Trophoblast cell (in vitro differentiated cells and primary cell): ENCODE results near the gene PLEKHH1.

Experiments
- DNase-seq, 2 donors: peaks; one replicate each; pipeline ENCODE4 v3.0.0-alpha.2; 2016
- H2AFZ ChIP-seq: 2 replicates; pipeline ENCODE4 v1.6.1; 2013; ENCODE audit warnings: low read length, moderate library complexity, mild to moderate bottlenecking; ENCODE audit not compliant: insufficient read depth, poor library complexity
- H2AK5ac ChIP-seq: 2 replicates; pipeline ENCODE4 v1.6.1; 2013; ENCODE audit warnings: mild to moderate bottlenecking, low read length
- H2BK120ac ChIP-seq: 2 replicates; pipeline ENCODE4 v1.6.1; 2013; ENCODE audit warnings: low read length, mild to moderate bottlenecking, moderate library complexity; ENCODE audit not compliant: insufficient read depth, poor library complexity
- H2BK12ac ChIP-seq: 2 replicates; pipeline ENCODE4 v1.6.1; 2013; ENCODE audit warnings: mild to moderate bottlenecking, low read length, moderate library complexity
- H2BK5ac ChIP-seq: 2 replicates; pipeline ENCODE4 v1.6.1; 2013; ENCODE audit warnings: low read length, low read depth, moderate library complexity, mild to moderate bottlenecking; ENCODE audit not compliant: poor library complexity
- H3K14ac ChIP-seq: 2 replicates; pipeline ENCODE4 v1.6.1; 2013; ENCODE audit warnings: mild to moderate bottlenecking, low read length
- H3K18ac ChIP-seq: 2 replicates; pipeline ENCODE4 v1.6.1; 2013; ENCODE audit warnings: mild to moderate bottlenecking, low read length
- H3K23ac ChIP-seq: 2 replicates; pipeline ENCODE4 v1.6.1; 2013; ENCODE audit warnings: low read length
- H3K27ac ChIP-seq: 2 replicates; pipeline ENCODE4 v1.5.1; 2013; ENCODE audit warnings: low read depth, mild to moderate bottlenecking, inconsistent platforms, low read length, moderate library complexity
- H3K27me3 ChIP-seq: 2 replicates; pipeline ENCODE4 v1.6.1; 2013; ENCODE audit warnings: inconsistent platforms, mild to moderate bottlenecking, low read length, moderate library complexity; ENCODE audit not compliant: insufficient read depth
- H3K36me3 ChIP-seq, 2 experiments: 1 replicate in 1 of 2; 2 replicates in 1 of 2; pipeline ENCODE4 v1.6.1; 2013; ENCODE audit warnings: low read length in 2 of 2, mild to moderate bottlenecking in 2 of 2, moderate library complexity in 1 of 2; ENCODE audit not compliant: insufficient read depth in 2 of 2, control insufficient read depth in 1 of 2
- H3K4ac ChIP-seq: 2 replicates; pipeline ENCODE4 v1.6.1; 2013; ENCODE audit warnings: low read depth, mild to moderate bottlenecking, low read length, moderate library complexity
- H3K4me1 ChIP-seq, 2 experiments: 1 replicate in 1 of 2; 2 replicates in 1 of 2; pipeline ENCODE4 v1.6.1; 2013; ENCODE audit warnings: low read length in 2 of 2, mild to moderate bottlenecking in 2 of 2, moderate library complexity in 1 of 2; ENCODE audit not compliant: insufficient read depth in 2 of 2, control insufficient read depth in 1 of 2
- H3K4me2 ChIP-seq: 2 replicates; pipeline ENCODE4 v1.6.1; 2013; ENCODE audit warnings: inconsistent platforms, mild to moderate bottlenecking, low read length, moderate library complexity
- H3K4me3 ChIP-seq: 2 replicates; pipeline ENCODE4 v1.5.1; 2013; ENCODE audit warnings: mild to moderate bottlenecking, low read depth, low read length, inconsistent platforms
- H3K79me1 ChIP-seq: one replicate; pipeline ENCODE4 v1.6.1; 2013; ENCODE audit warnings: low read length
- H3K79me2 ChIP-seq: 2 replicates; pipeline ENCODE4 v1.6.1; 2013; ENCODE audit warnings: low read length, mild to moderate bottlenecking; ENCODE audit not compliant: control insufficient read depth, insufficient read depth, poor library complexity
- H3K9ac ChIP-seq: 2 replicates; pipeline ENCODE4 v1.6.1; 2013; ENCODE audit warnings: mild to moderate bottlenecking, low read length
- H3K9me3 ChIP-seq: 2 replicates; pipeline ENCODE4 v1.6.1; 2013; ENCODE audit warnings: low read depth, mild to moderate bottlenecking, control low read depth, inconsistent platforms, low read length; ENCODE audit not compliant: insufficient read depth
- H4K12ac ChIP-seq: 2 replicates; pipeline ENCODE4 v1.6.1; 2013; ENCODE audit warnings: low read depth, mild to moderate bottlenecking, low read length, moderate library complexity
- H4K8ac ChIP-seq: 2 replicates; pipeline ENCODE4 v1.6.1; 2013; ENCODE audit warnings: low read depth, mild to moderate bottlenecking, low read length, moderate library complexity
- H4K91ac ChIP-seq: one replicate; pipeline ENCODE4 v1.6.1; 2013; ENCODE audit warnings: low read depth, mild to moderate bottlenecking, low read length, moderate library complexity
- WGBS: extraction: QIAGEN DNeasy Blood & Tissue Kit; methylation state at CpG from one replicate; pipeline ENCODE4 v1.1.7; 2013; ENCODE audit warnings: missing lambda C conversion rate; ENCODE audit not compliant: insufficient read length, insufficient coverage; ENCODE audit errors: extremely low coverage; 5-methylcytosine and 5-hydroxymethylcytosine counted together

The PLEKHH1 gene

DNA sequence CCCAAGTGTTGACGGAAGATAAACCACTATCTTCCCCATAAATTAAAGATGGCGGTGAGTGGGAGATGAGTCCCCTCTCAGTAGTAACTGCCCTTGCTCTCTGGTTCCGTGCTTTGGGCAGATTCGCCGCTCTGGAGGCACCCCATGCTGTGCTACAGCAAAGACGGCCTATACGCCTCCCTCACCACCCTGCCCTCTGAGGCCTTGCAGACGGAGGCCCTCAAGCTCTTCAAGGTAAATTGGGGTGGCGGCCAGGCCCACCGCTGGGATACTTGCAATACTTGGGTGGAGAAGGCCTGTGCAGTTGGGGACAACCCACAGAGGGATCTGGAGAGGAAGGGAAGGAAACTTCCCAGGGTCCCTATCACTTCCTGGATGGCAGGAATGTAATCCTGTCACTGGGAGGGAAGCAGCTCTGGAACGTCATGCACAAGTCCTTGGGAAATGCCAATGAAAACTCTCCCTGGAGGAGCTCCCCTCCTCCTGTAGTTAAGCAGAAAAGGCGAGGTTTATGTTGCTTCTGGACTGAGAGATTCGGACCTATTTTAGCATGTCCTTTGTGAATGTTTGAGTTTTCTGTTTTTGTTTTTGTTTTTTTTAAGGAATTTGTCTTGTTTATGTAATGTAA lies 44.2 kb downstream of the PLEKHH1 start:
- Histone ChIP-seq H4K8ac (no peak overlapping the region), H3K79me1 (no peaks in the 10 kb centered on the region), H2BK12ac (no peak overlapping the region), H3K9ac (no peak overlapping the region), H4K91ac (no peak overlapping the region), H3K14ac (no peak overlapping the region), H3K4me3 (no peak overlapping the region), H3K36me3 (peaks cover 7 to 12% of the 10 kb centered on the region in 2 experiments), H3K27ac (no peak overlapping the region), H3K18ac (no peak overlapping the region), H3K4me2 (no peak overlapping the region), H2BK5ac (no peak overlapping the region), H3K23ac (no peak overlapping the region), H3K9me3 (peaks cover 2% of the 10 kb centered on the region), H2BK120ac (no peak overlapping the region), H3K79me2 (no peaks in the 10 kb centered on the region), H4K12ac (no peak overlapping the region), H2AK5ac (no peak overlapping the region), H3K27me3 (no peaks in the 10 kb centered on the region), H3K4ac (no peak overlapping the region), H2AFZ (no peak overlapping the region), H3K4me1 (no peaks in the 10 kb centered on the region)
- no CpG with 5 or more reads among the region's 13 CpGs for WGBS
- DNase-seq: no peak

DNA sequence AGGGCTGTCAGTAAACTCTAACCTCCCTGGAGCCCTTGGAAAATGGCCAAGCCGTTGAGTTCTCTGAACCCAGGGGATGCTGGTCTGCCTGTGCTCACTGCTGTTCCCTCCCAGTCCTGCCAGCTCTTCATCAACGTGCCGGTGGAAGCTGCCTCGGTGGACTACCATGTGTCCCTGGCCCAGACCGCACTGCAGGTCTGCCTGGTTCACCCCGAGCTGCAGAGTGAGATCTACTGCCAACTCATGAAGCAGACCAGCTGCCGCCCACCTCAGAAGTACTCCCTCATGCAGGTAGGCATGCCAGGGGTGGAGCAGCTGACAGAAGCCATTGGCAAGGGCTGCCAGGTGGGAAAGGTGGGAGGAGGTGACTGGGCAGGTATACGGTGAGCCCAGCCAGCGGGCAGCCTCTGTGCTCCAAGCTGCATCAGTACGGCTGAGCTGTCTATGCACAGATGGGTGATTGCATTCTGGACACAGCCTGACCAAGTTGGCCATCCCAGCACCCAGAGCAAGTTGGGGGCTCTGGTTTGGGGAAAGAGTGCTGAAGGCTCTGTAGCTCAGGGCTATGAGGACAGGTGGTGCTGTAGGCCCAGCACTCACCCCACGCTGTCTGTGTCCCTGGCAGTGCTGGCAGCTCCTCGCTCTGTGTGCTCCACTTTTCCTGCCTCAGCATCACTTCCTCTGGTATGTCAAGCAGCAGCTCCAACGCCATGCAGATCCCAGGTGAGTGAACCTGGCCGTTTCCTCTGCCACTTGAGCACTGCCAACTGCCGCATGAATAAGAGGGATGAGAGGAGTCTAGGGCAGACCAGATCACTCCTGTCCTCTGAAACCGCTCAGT lies 45.0 kb downstream of the PLEKHH1 start:
- H2AFZ ChIP-seq: no peak overlapping the region
- H3K14ac ChIP-seq: no peak overlapping the region
- no peak overlapping the region for H3K4me2 ChIP-seq
- DNase-seq: no peak
- H3K36me3 ChIP-seq: peaks cover 7 to 12% of the 10 kb centered on the region in 2 experiments
- H3K4me3 ChIP-seq: no peak overlapping the region
- no peak overlapping the region for H3K23ac ChIP-seq
- no peak overlapping the region for H4K8ac ChIP-seq
- no peak overlapping the region for H2BK5ac ChIP-seq
- H3K27me3 ChIP-seq: no peaks in the 10 kb centered on the region
- H3K79me2 ChIP-seq: no peaks in the 10 kb centered on the region
- no peak overlapping the region for H3K18ac ChIP-seq
- peaks cover 2% of the 10 kb centered on the region for H3K9me3 ChIP-seq
- H3K27ac ChIP-seq: no peak overlapping the region
- WGBS: no CpG with 5 or more reads among the region's 16 CpGs
- H2AK5ac ChIP-seq: no peak overlapping the region
- no peak overlapping the region for H3K4ac ChIP-seq
- H3K4me1 ChIP-seq: no peaks in the 10 kb centered on the region
- H4K91ac ChIP-seq: no peak overlapping the region
- no peak overlapping the region for H2BK120ac ChIP-seq
- no peaks in the 10 kb centered on the region for H3K79me1 ChIP-seq
- H2BK12ac ChIP-seq: no peak overlapping the region
- H4K12ac ChIP-seq: no peak overlapping the region
- H3K9ac ChIP-seq: no peak overlapping the region

DNA sequence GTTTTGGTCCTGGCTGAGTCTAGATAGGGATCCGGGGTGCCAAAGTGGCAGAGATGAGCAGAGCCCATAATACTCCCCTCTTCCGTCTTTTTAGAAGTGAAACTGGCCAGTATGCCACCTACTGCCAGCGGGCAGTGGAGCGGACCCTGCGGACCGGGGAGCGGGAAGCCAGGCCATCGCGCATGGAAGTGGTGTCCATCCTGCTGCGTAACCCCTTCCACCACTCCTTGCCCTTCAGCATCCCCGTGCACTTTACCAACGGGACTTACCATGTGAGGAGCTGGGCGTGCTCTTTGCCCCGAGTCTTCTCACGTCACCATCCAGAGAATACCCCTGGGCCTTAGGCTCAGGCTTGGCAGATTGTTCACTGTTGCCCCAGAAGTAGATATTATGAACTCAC lies 46.0 kb downstream of the PLEKHH1 start:
- Histone ChIP-seq H3K14ac (no peak overlapping the region), H3K4me1 (no peaks in the 10 kb centered on the region), H3K4me2 (no peak overlapping the region), H3K79me2 (no peaks in the 10 kb centered on the region), H4K91ac (no peak overlapping the region), H3K4me3 (no peak overlapping the region), H2AK5ac (no peak overlapping the region), H3K9ac (no peak overlapping the region), H2BK120ac (no peak overlapping the region), H3K79me1 (no peaks in the 10 kb centered on the region), H4K8ac (no peak overlapping the region), H3K23ac (no peak overlapping the region), H2BK12ac (no peak overlapping the region), H4K12ac (no peak overlapping the region), H3K36me3 (peaks cover 7 to 12% of the 10 kb centered on the region in 2 experiments), H3K27ac (no peak overlapping the region), H3K4ac (no peak overlapping the region), H3K9me3 (peaks cover 4% of the 10 kb centered on the region), H3K27me3 (no peaks in the 10 kb centered on the region), H2BK5ac (no peak overlapping the region), H3K18ac (no peak overlapping the region), H2AFZ (no peak overlapping the region)
- WGBS: no CpG with 5 or more reads among the region's 15 CpGs
- no peak for DNase-seq

DNA sequence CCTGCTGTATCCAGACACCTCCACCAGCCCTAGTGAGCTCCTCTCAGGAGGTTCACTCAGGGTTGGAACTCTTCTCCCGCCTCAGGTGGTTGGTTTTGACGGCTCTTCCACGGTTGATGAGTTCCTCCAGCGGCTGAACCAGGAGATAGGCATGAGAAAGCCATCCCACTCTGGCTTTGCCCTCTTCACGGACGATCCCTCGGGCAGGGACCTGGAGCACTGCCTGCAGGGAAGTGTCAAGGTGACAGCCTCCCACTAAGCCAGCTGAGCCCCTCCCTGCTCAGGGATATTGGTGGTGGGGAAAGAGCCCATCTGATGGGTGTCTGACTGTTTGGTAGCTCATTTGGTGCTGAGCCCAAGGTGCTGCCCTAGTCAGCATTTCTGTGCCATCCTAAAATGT lies 46.5 kb downstream of the PLEKHH1 start:
- H4K8ac ChIP-seq: no peak overlapping the region
- H3K36me3 ChIP-seq: peaks cover 7 to 12% of the 10 kb centered on the region in 2 experiments
- H3K79me2 ChIP-seq: no peaks in the 10 kb centered on the region
- no peak for DNase-seq
- H4K12ac ChIP-seq: no peak overlapping the region
- no CpG with 5 or more reads among the region's 7 CpGs for WGBS
- no peak overlapping the region for H4K91ac ChIP-seq
- H2BK12ac ChIP-seq: no peak overlapping the region
- H3K4me2 ChIP-seq: no peak overlapping the region
- H3K4me1 ChIP-seq: no peaks in the 10 kb centered on the region
- no peak overlapping the region for H2BK5ac ChIP-seq
- no peak overlapping the region for H3K4ac ChIP-seq
- peaks cover 4% of the 10 kb centered on the region for H3K9me3 ChIP-seq
- no peak overlapping the region for H3K9ac ChIP-seq
- no peak overlapping the region for H3K14ac ChIP-seq
- H2AFZ ChIP-seq: no peak overlapping the region
- H3K27me3 ChIP-seq: no peaks in the 10 kb centered on the region
- H2BK120ac ChIP-seq: no peak overlapping the region
- no peak overlapping the region for H3K27ac ChIP-seq
- H3K79me1 ChIP-seq: no peaks in the 10 kb centered on the region
- no peak overlapping the region for H3K23ac ChIP-seq
- H3K18ac ChIP-seq: no peak overlapping the region
- no peak overlapping the region for H2AK5ac ChIP-seq
- H3K4me3 ChIP-seq: no peak overlapping the region
